DND-41 (cell line): Measurements from ENCODE around the gene ACSM6.

ENCODE experiments used
- ATAC-seq: fragments of 200-7000 bp; cut with Tn5 transposase; 3 replicates; pipeline ENCODE4 v1.9.1; 2021; ENCODE audit warnings: low read depth; ENCODE audit not compliant: insufficient read depth
- DNase-seq: peaks from one replicate; pipeline ENCODE4 v3.0.0-alpha.2; 2020
- H2AFZ ChIP-seq: 2 replicates; pipeline ENCODE4 v1.6.0; 2012; ENCODE audit warnings: low read depth, low read length
- H3K27ac ChIP-seq: 2 replicates; pipeline ENCODE4 v1.5.1; 2012; ENCODE audit warnings: low read length, inconsistent platforms
- H3K27me3 ChIP-seq: fragments of 200-600 bp; sonication (generic); 2 replicates; pipeline ENCODE4 v1.6.0; 2012; ENCODE audit warnings: low read length, mild to moderate bottlenecking, inconsistent platforms; ENCODE audit not compliant: insufficient read depth, poor library complexity
- H3K36me3 ChIP-seq: 2 replicates; pipeline ENCODE4 v1.5.1; 2012; ENCODE audit warnings: low read length, inconsistent platforms; ENCODE audit not compliant: insufficient read depth
- H3K4me1 ChIP-seq: 2 replicates; pipeline ENCODE4 v1.5.1; 2012; ENCODE audit warnings: mild to moderate bottlenecking, low read length; ENCODE audit not compliant: insufficient read depth
- H3K4me2 ChIP-seq: 2 replicates; pipeline ENCODE4 v1.6.0; 2012; ENCODE audit warnings: mild to moderate bottlenecking, moderate library complexity, low read length, inconsistent platforms; ENCODE audit not compliant: insufficient read depth
- H3K4me3 ChIP-seq, 2 experiments: fragments of 200-600 bp in 1 of 2; shearing (Covaris generic) in 1 of 2; 2 replicates each; pipeline ENCODE4 v1.5.1; 2012 to 2016; ENCODE audit warnings: inconsistent platforms in 2 of 2, low read length in 2 of 2, mild to moderate bottlenecking in 2 of 2, low read depth in 1 of 2, moderate library complexity in 1 of 2
- H3K79me2 ChIP-seq: 2 replicates; pipeline ENCODE4 v1.6.0; 2012; ENCODE audit warnings: low read length, inconsistent platforms; ENCODE audit not compliant: insufficient read depth
- H3K9ac ChIP-seq: 2 replicates; pipeline ENCODE4 v1.6.0; 2012; ENCODE audit warnings: low read depth, mild to moderate bottlenecking, inconsistent platforms, low read length, moderate library complexity
- H3K9me3 ChIP-seq: 2 replicates; pipeline ENCODE4 v1.5.1; 2012; ENCODE audit warnings: low read length, moderate library complexity, mild to moderate bottlenecking, inconsistent platforms; ENCODE audit not compliant: insufficient read depth, severe bottlenecking
- H4K20me1 ChIP-seq: 2 replicates; pipeline ENCODE4 v1.6.0; 2012; ENCODE audit warnings: low read length; ENCODE audit not compliant: insufficient read depth
- CTCF ChIP-seq: IDR thresholded peaks from 2 replicates; pipeline ENCODE4 v1.5.1; 2012; ENCODE audit warnings: borderline replicate concordance, low read length, moderate library complexity, mild to moderate bottlenecking; ENCODE audit not compliant: poor library complexity, severe bottlenecking; ENCODE audit errors: extremely low read depth
- EZH2 ChIP-seq: IDR thresholded peaks from 3 replicates; pipeline ENCODE4 v1.6.1; 2012; ENCODE audit warnings: borderline replicate concordance, low read depth, mild to moderate bottlenecking, moderate library complexity, low read length, inconsistent platforms; ENCODE audit not compliant: severe bottlenecking

The ACSM6 gene

GRCh38 chr10:95183271-95184230 is 10.5 kb upstream of the ACSM6 start:
- Histone ChIP-seq H3K9me3 (no peaks in the 10 kb centered on the region), H3K4me1 (no peaks in the 10 kb centered on the region), H3K9ac (no peak overlapping the region), H3K79me2 (no peaks in the 10 kb centered on the region), H3K4me3 (no peak overlapping the region), H3K36me3 (no peaks in the 10 kb centered on the region), H3K27me3 (no peaks in the 10 kb centered on the region), H4K20me1 (no peaks in the 10 kb centered on the region), H2AFZ (no peak overlapping the region), H3K4me2 (no peak overlapping the region), H3K27ac (no peak overlapping the region)
- TF ChIP-seq EZH2 = no peak
- no peak for TF ChIP-seq CTCF
- DNase-seq (no peak), ATAC-seq (no peak)

- H2AFZ ChIP-seq = no peak overlapping the region
- TF ChIP-seq EZH2 (no peak), CTCF (no peak)
- H3K36me3 ChIP-seq = no peaks in the 10 kb centered on the region
- H3K9me3 ChIP-seq = no peaks in the 10 kb centered on the region
- ATAC-seq (no peak), DNase-seq (no peak)
- H3K4me3 ChIP-seq = no peak overlapping the region
- H3K27ac ChIP-seq = no peak overlapping the region
- H3K79me2 ChIP-seq = no peaks in the 10 kb centered on the region
- H3K4me1 ChIP-seq = no peaks in the 10 kb centered on the region
- H3K4me2 ChIP-seq = no peak overlapping the region
- H3K9ac ChIP-seq = no peak overlapping the region
- no peaks in the 10 kb centered on the region for H3K27me3 ChIP-seq
- no peaks in the 10 kb centered on the region for H4K20me1 ChIP-seq
Observed at GRCh38 chr10:95187617-95188016, 6.4 kb upstream of the ACSM6 start.

GRCh38 chr10:95188593-95188992 is 5.4 kb upstream of the ACSM6 start:
- Histone ChIP-seq H3K27ac (no peak overlapping the region), H3K4me2 (no peak overlapping the region), H3K4me3 (no peak overlapping the region), H2AFZ (no peak overlapping the region), H3K9me3 (no peaks in the 10 kb centered on the region), H3K36me3 (no peaks in the 10 kb centered on the region), H4K20me1 (no peaks in the 10 kb centered on the region), H3K27me3 (no peaks in the 10 kb centered on the region), H3K79me2 (no peaks in the 10 kb centered on the region), H3K9ac (no peak overlapping the region), H3K4me1 (no peaks in the 10 kb centered on the region)
- DNase-seq (no peak), ATAC-seq (no peak)
- TF ChIP-seq CTCF = no peak
- no peak for TF ChIP-seq EZH2
